Karpas-422 (cell line): ENCODE results near the gene NUAK2. TPM values are rescaled to one million over a fixed set of nuclear protein-coding genes. Genes with fewer than 3 reads are reported as not detected.
"Not testable (repeated sequence)": the region's sequence is repeated elsewhere in the genome, so short reads cannot be mapped to it uniquely, and the experiment has no call there.

Experiments used
- DNase-seq: peaks from one replicate; pipeline ENCODE4 v3.0.0-alpha.2; 2015
- H2AFZ ChIP-seq: fragments of 200-600 bp; sonication (generic); 2 replicates; pipeline ENCODE4 v1.6.1; 2014; ENCODE audit warnings: antibody characterized with exemption, low read length, mixed read lengths
- H3K27ac ChIP-seq: fragments of 200-600 bp; sonication (generic); 2 replicates; pipeline ENCODE4 v1.5.1; 2014; ENCODE audit warnings: mild to moderate bottlenecking, low read length, moderate library complexity
- H3K27me3 ChIP-seq: fragments of 200-600 bp; sonication (generic); 2 replicates; pipeline ENCODE4 v1.6.1; 2014; ENCODE audit warnings: low read length, mixed read lengths
- H3K36me3 ChIP-seq: fragments of 200-600 bp; sonication (generic); 2 replicates; pipeline ENCODE4 v1.6.1; 2014; ENCODE audit warnings: low read length, mixed read lengths; ENCODE audit not compliant: insufficient read depth
- H3K4me1 ChIP-seq: fragments of 200-600 bp; sonication (generic); 2 replicates; pipeline ENCODE4 v1.6.1; 2014; ENCODE audit warnings: mild to moderate bottlenecking, low read length, mixed read lengths
- H3K4me2 ChIP-seq: fragments of 200-600 bp; sonication (generic); 2 replicates; pipeline ENCODE4 v1.6.1; 2014; ENCODE audit warnings: low read length, low read depth, mild to moderate bottlenecking; ENCODE audit not compliant: poor library complexity, severe bottlenecking
- H3K4me3 ChIP-seq: fragments of 200-600 bp; sonication (generic); 2 replicates; pipeline ENCODE4 v1.5.1; 2014; ENCODE audit warnings: mild to moderate bottlenecking, antibody characterized with exemption, low read length, mixed read lengths
- H3K79me2 ChIP-seq: fragments of 200-600 bp; sonication (generic); 2 replicates; pipeline ENCODE4 v1.6.1; 2014; ENCODE audit warnings: mild to moderate bottlenecking, low read length, mixed read lengths
- H3K9ac ChIP-seq: fragments of 200-600 bp; sonication (generic); 2 replicates; pipeline ENCODE4 v1.6.0; 2014; ENCODE audit warnings: low read length
- H3K9me2 ChIP-seq: fragments of 200-600 bp; sonication (generic), shearing (Covaris generic); replicated peaks from 2 replicates; pipeline ENCODE4 v1.6.0; 2014; ENCODE audit warnings: mild to moderate bottlenecking, low read length, moderate library complexity; ENCODE audit not compliant: insufficient read depth
- H3K9me3 ChIP-seq: fragments of 300-700, 200-600 bp; sonication (generic); 2 replicates; pipeline ENCODE4 v1.6.1; 2014; ENCODE audit warnings: low read length, mixed read lengths
- H4K20me1 ChIP-seq: fragments of 200-600 bp; sonication (generic); 2 replicates; pipeline ENCODE4 v1.6.1; 2014; ENCODE audit warnings: mild to moderate bottlenecking, antibody characterized with exemption, low read length, low read depth; ENCODE audit not compliant: insufficient read depth
- total RNA-seq: library from RNA; depleted of rRNA; stranded (reverse); fragments of >200 nt; shearing (Covaris generic); gene quantifications from 2 replicates; pipeline ENCODE4 v1.2.3, GENCODE V29; 2014; ENCODE audit warnings: low replicate concordance; rRNA removed

The NUAK2 gene
- total RNA-seq, result 1.4 TPM in 2 replicates

GRCh38 chr1:205321162-205321958 lies at the start of gene NUAK2:
Gene NUAK2, minus strand, starts transcription at chr1:205321745. Its CDS starts 117 bp downstream, at chr1:205321628.
- Histone ChIP-seq H3K4me1 (peaks cover 7% of the 10 kb centered on the region), H2AFZ (0 out of 2 replicates have a peak within 1 kb of the TSS, but pooled peaks have one; percentile 84), H3K27ac (no peak within 1 kb of the TSS), H3K79me2 (no peaks in the 10 kb centered on the region), H3K4me3 (peak within 1 kb of the TSS; percentile 53; the same call in 1 of the 2 replicates), H3K27me3 (no peaks in the 10 kb centered on the region; the same call in 1 of the 2 replicates), H4K20me1 (no peaks in the 10 kb centered on the region), H3K36me3 (no peaks in the 10 kb centered on the region), H3K9me2 (no peaks in the 10 kb centered on the region), H3K9ac (peak within 1 kb of the TSS; percentile 55), H3K4me2 (peak within 1 kb of the TSS; percentile 67), H3K9me3 (no peaks in the 10 kb centered on the region)
- peak; percentile 48 for DNase-seq

GRCh38 chr1:205370780-205371179 lies 49.2 kb upstream of the NUAK2 start:
- H2AFZ ChIP-seq, result no peak overlapping the region
- H3K9me2 ChIP-seq, result no peaks in the 10 kb centered on the region
- H3K9me3 ChIP-seq, result no peaks in the 10 kb centered on the region
- H3K27ac ChIP-seq, result no peak overlapping the region
- no peaks in the 10 kb centered on the region for H3K27me3 ChIP-seq
- DNase-seq, result no peak
- H3K4me3 ChIP-seq, result no peak overlapping the region
- no peaks in the 10 kb centered on the region for H3K4me1 ChIP-seq
- H3K4me2 ChIP-seq, result no peak overlapping the region
- no peak overlapping the region for H3K9ac ChIP-seq
- no peaks in the 10 kb centered on the region for H4K20me1 ChIP-seq
- H3K36me3 ChIP-seq, result no peaks in the 10 kb centered on the region
- H3K79me2 ChIP-seq, result no peaks in the 10 kb centered on the region

- Histone ChIP-seq H3K9me3 (no peaks in the 10 kb centered on the region), H3K36me3 (no peaks in the 10 kb centered on the region), H3K9me2 (no peaks in the 10 kb centered on the region), H3K27me3 (no peaks in the 10 kb centered on the region), H3K4me2 (no peak overlapping the region), H3K79me2 (no peaks in the 10 kb centered on the region), H3K4me1 (no peaks in the 10 kb centered on the region), H2AFZ (no peak overlapping the region), H3K4me3 (no peak overlapping the region), H4K20me1 (no peaks in the 10 kb centered on the region), H3K9ac (no peak overlapping the region), H3K27ac (no peak overlapping the region)
- no peak for DNase-seq
Measured at GRCh38 chr1:205369701-205370123, 48.2 kb upstream of the NUAK2 start.

- Histone ChIP-seq H3K79me2 (no peaks in the 10 kb centered on the region), H3K4me2 (no peak overlapping the region), H2AFZ (no peak overlapping the region), H4K20me1 (no peaks in the 10 kb centered on the region), H3K9me3 (no peaks in the 10 kb centered on the region), H3K36me3 (no peaks in the 10 kb centered on the region), H3K27ac (no peak overlapping the region), H3K9me2 (no peaks in the 10 kb centered on the region), H3K9ac (no peak overlapping the region), H3K4me3 (no peak overlapping the region), H3K4me1 (no peaks in the 10 kb centered on the region), H3K27me3 (no peaks in the 10 kb centered on the region)
- no peak for DNase-seq
Measured at GRCh38 chr1:205368478-205368877, 46.9 kb upstream of the NUAK2 start.

- Histone ChIP-seq H2AFZ (no peak overlapping the region), H3K9me2 (no peaks in the 10 kb centered on the region), H3K36me3 (no peaks in the 10 kb centered on the region), H3K4me3 (no peak overlapping the region), H3K9ac (no peak overlapping the region), H3K4me1 (no peaks in the 10 kb centered on the region), H3K27me3 (no peaks in the 10 kb centered on the region), H3K9me3 (no peaks in the 10 kb centered on the region), H4K20me1 (no peaks in the 10 kb centered on the region), H3K4me2 (no peak overlapping the region), H3K79me2 (no peaks in the 10 kb centered on the region), H3K27ac (no peak overlapping the region)
- DNase-seq, result no peak
Measured at GRCh38 chr1:205365945-205366463, 44.5 kb upstream of the NUAK2 start.

- H4K20me1 ChIP-seq, H3K4me1 ChIP-seq, H2AFZ ChIP-seq, H3K36me3 ChIP-seq, H3K9me2 ChIP-seq, H3K9ac ChIP-seq, H3K4me3 ChIP-seq, H3K27me3 ChIP-seq, DNase-seq, H3K4me2 ChIP-seq, H3K9me3 ChIP-seq, H3K79me2 ChIP-seq, H3K27ac ChIP-seq: not testable (repeated sequence)
Measured at GRCh38 chr1:205365086-205365485, 43.5 kb upstream of the NUAK2 start.

GRCh38 chr1:205360891-205361290 lies 39.3 kb upstream of the NUAK2 start:
- Histone ChIP-seq H3K27me3 (no peaks in the 10 kb centered on the region), H3K79me2 (no peaks in the 10 kb centered on the region)

GRCh38 chr1:205359771-205360565 lies 38.4 kb upstream of the NUAK2 start:
- H3K27me3 ChIP-seq, result no peaks in the 10 kb centered on the region
- H3K4me2 ChIP-seq, result no peak overlapping the region
- no peak overlapping the region for H3K9ac ChIP-seq
- H3K9me3 ChIP-seq, result no peaks in the 10 kb centered on the region
- no peaks in the 10 kb centered on the region for H3K36me3 ChIP-seq
- H3K79me2 ChIP-seq, result no peaks in the 10 kb centered on the region
- no peak for DNase-seq
- no peak overlapping the region for H3K27ac ChIP-seq
- H2AFZ ChIP-seq, result no peak overlapping the region
- no peaks in the 10 kb centered on the region for H3K9me2 ChIP-seq
- H4K20me1 ChIP-seq, result no peaks in the 10 kb centered on the region
- no peak overlapping the region for H3K4me3 ChIP-seq
- H3K4me1 ChIP-seq, result no peaks in the 10 kb centered on the region

More at GRCh38 chr1:205360891-205361290, 39.3 kb upstream of the NUAK2 start:
- Histone ChIP-seq H3K4me1 (no peaks in the 10 kb centered on the region), H3K9ac (no peak overlapping the region), H3K27ac (no peak overlapping the region), H3K9me3 (no peaks in the 10 kb centered on the region), H3K9me2 (no peaks in the 10 kb centered on the region), H3K4me3 (no peak overlapping the region), H3K36me3 (no peaks in the 10 kb centered on the region), H4K20me1 (no peaks in the 10 kb centered on the region), H2AFZ (no peak overlapping the region), H3K4me2 (no peak overlapping the region)
- DNase-seq, result no peak
